Hepatocyte (in vitro differentiated cells): ENCODE data around the gene RTN4RL1. TPM values are rescaled to one million over a fixed set of nuclear protein-coding genes. Genes with fewer than 3 reads are reported as not detected.

Source experiments
- DNase-seq: peaks from one replicate; pipeline ENCODE4 v3.0.0-alpha.2; 2016; ENCODE audit warnings: low spot score
- H2AFZ ChIP-seq: fragments of 200-600 bp; sonication (generic); 2 replicates; pipeline ENCODE4 v1.6.0; 2016; ENCODE audit warnings: antibody characterized with exemption, mild to moderate bottlenecking
- H3K27ac ChIP-seq: fragments of 200-600 bp; sonication (generic); 2 replicates; pipeline ENCODE4 v1.5.1; 2016; ENCODE audit warnings: mild to moderate bottlenecking
- H3K27me3 ChIP-seq: fragments of 200-600 bp; sonication (generic); 2 replicates; pipeline ENCODE4 v1.6.1; 2016
- H3K36me3 ChIP-seq: fragments of 200-600 bp; sonication (generic); replicated peaks from 2 replicates; pipeline ENCODE4 v1.5.1; 2016; ENCODE audit warnings: low read depth; ENCODE audit not compliant: insufficient read depth
- H3K4me1 ChIP-seq: fragments of 200-600 bp; sonication (generic); 2 replicates; pipeline ENCODE4 v1.5.1; 2016; ENCODE audit warnings: mild to moderate bottlenecking, moderate library complexity; ENCODE audit not compliant: insufficient read depth
- H3K4me2 ChIP-seq: fragments of 200-600 bp; sonication (generic); 2 replicates; pipeline ENCODE4 v1.6.0; 2016
- H3K4me3 ChIP-seq: fragments of 200-600 bp; sonication (generic); 2 replicates; pipeline ENCODE4 v1.5.1; 2016; ENCODE audit warnings: mild to moderate bottlenecking
- H3K79me2 ChIP-seq: fragments of 200-600 bp; sonication (generic); 2 replicates; pipeline ENCODE4 v1.6.0; 2017; ENCODE audit warnings: mild to moderate bottlenecking
- H3K9me2 ChIP-seq: fragments of 200-600 bp; sonication (generic); replicated peaks from 2 replicates; pipeline ENCODE4 v1.6.0; 2017; ENCODE audit warnings: mild to moderate bottlenecking; ENCODE audit not compliant: insufficient read depth
- H3K9me3 ChIP-seq: fragments of 200-600 bp; sonication (generic); 2 replicates; pipeline ENCODE4 v1.5.1; 2016; ENCODE audit warnings: low read depth, mild to moderate bottlenecking
- H4K20me1 ChIP-seq: fragments of 200-600 bp; sonication (generic); 2 replicates; pipeline ENCODE4 v1.6.0; 2016; ENCODE audit warnings: mild to moderate bottlenecking; ENCODE audit not compliant: insufficient read depth, poor library complexity, severe bottlenecking
- CTCF ChIP-seq: fragments of 200-600 bp; sonication (generic); IDR thresholded peaks from 2 replicates; pipeline ENCODE4 v1.5.1; 2016; ENCODE audit warnings: antibody characterized with exemption, mild to moderate bottlenecking; ENCODE audit not compliant: poor library complexity
- EZH2 ChIP-seq: fragments of 200-600 bp; sonication (generic); IDR thresholded peaks from 2 replicates; pipeline ENCODE4 v1.6.1; 2016; ENCODE audit warnings: antibody characterized with exemption, mild to moderate bottlenecking, borderline replicate concordance
- EZH2phosphoT487 ChIP-seq: fragments of 200-600 bp; sonication (generic); IDR thresholded peaks from one replicate; pipeline ENCODE4 v1.6.1; 2018; ENCODE audit warnings: antibody characterized with exemption, mild to moderate bottlenecking, low read depth, moderate library complexity; ENCODE audit not compliant: unreplicated experiment, severe bottlenecking
- WGBS: methylation state at CpG from one replicate; pipeline ENCODE4 v1.1.6; 2016; ENCODE audit warnings: low lambda C conversion rate; ENCODE audit errors: missing lambda C conversion rate; 5-methylcytosine and 5-hydroxymethylcytosine counted together
- polyA plus RNA-seq: library from polyadenylated mRNA; unstranded; fragments of >200 nt; fragmentation: Nextera tagmentation; extraction: Ambion mirVana; gene quantifications from 2 replicates; pipeline ENCODE4 v1.2.1, GENCODE V29; 2016
- total RNA-seq: library from RNA; depleted of rRNA; stranded (reverse); fragments of >200 nt; gene quantifications from 2 replicates; pipeline ENCODE4 v1.2.3, GENCODE V29; 2014

The RTN4RL1 gene
- total and polyA plus RNA-seq, 2 experiments from 2014 or later: 0.53 to 1.4 TPM

- TF ChIP-seq EZH2: no peak
- no peaks in the 10 kb centered on the region for H3K9me2 ChIP-seq
- no peaks in the 10 kb centered on the region for H3K27me3 ChIP-seq
- peaks cover 20% of the 10 kb centered on the region for H3K4me1 ChIP-seq
- H3K4me2 ChIP-seq: no peak overlapping the region
- no peaks in the 10 kb centered on the region for H3K9me3 ChIP-seq
- no peak overlapping the region for H3K4me3 ChIP-seq
- WGBS: 94% methylated on average over 23 of the region's 28 CpGs
- no peak for DNase-seq
- no peaks in the 10 kb centered on the region for H3K79me2 ChIP-seq
- H3K36me3 ChIP-seq: no peaks in the 10 kb centered on the region
- H4K20me1 ChIP-seq: no peaks in the 10 kb centered on the region
- H3K27ac ChIP-seq: no peak overlapping the region
- no peak overlapping the region for H2AFZ ChIP-seq
These were observed 88.4 kb downstream of the RTN4RL1 start for GRCh38 chr17:1936766-1937165.

GRCh38 chr17:1934901-1935300, 90.2 kb downstream of the RTN4RL1 start:
- no peak overlapping the region for H2AFZ ChIP-seq
- DNase-seq: no peak
- WGBS: 85% methylated on average over 16 of the region's 17 CpGs

GRCh38 chr17:1933875-1934715, 91.0 kb downstream of the RTN4RL1 start:
- Histone ChIP-seq H3K4me3 (no peak overlapping the region), H4K20me1 (no peaks in the 10 kb centered on the region), H3K9me3 (no peaks in the 10 kb centered on the region), H2AFZ (no peak overlapping the region), H3K4me2 (no peak overlapping the region), H3K36me3 (no peaks in the 10 kb centered on the region), H3K27me3 (no peaks in the 10 kb centered on the region), H3K27ac (no peak overlapping the region), H3K79me2 (no peaks in the 10 kb centered on the region), H3K4me1 (peaks cover 12% of the 10 kb centered on the region), H3K9me2 (no peaks in the 10 kb centered on the region)
- DNase-seq: no peak
- WGBS: 91% methylated on average over 27 of the region's 27 CpGs
- TF ChIP-seq EZH2 (no peak), EZH2phosphoT487 (no peak), CTCF (no peak)

More at GRCh38 chr17:1934901-1935300, 90.2 kb downstream of the RTN4RL1 start:
- TF ChIP-seq CTCF (no peak), EZH2phosphoT487 (no peak), EZH2 (no peak)
- H3K4me3 ChIP-seq: no peak overlapping the region
- no peaks in the 10 kb centered on the region for H3K79me2 ChIP-seq
- H3K27ac ChIP-seq: no peak overlapping the region
- no peaks in the 10 kb centered on the region for H3K9me2 ChIP-seq
- H3K27me3 ChIP-seq: no peaks in the 10 kb centered on the region
- H3K4me2 ChIP-seq: no peak overlapping the region
- no peaks in the 10 kb centered on the region for H4K20me1 ChIP-seq
- H3K36me3 ChIP-seq: no peaks in the 10 kb centered on the region
- no peaks in the 10 kb centered on the region for H3K9me3 ChIP-seq
- peaks cover 11% of the 10 kb centered on the region for H3K4me1 ChIP-seq

- Histone ChIP-seq H3K4me2 (peak overlapping the region; percentile 47), H3K27me3 (no peaks in the 10 kb centered on the region), H3K4me1 (peaks cover 12% of the 10 kb centered on the region), H2AFZ (no peak overlapping the region), H3K9me2 (no peaks in the 10 kb centered on the region), H3K79me2 (no peaks in the 10 kb centered on the region), H4K20me1 (no peaks in the 10 kb centered on the region), H3K27ac (no peak overlapping the region), H3K9me3 (no peaks in the 10 kb centered on the region), H3K36me3 (no peaks in the 10 kb centered on the region), H3K4me3 (no peak overlapping the region)
- peak; percentile 74 for DNase-seq
- 25% methylated on average over 27 of the region's 27 CpGs for WGBS
- no peak for TF ChIP-seq EZH2phosphoT487
- no peak for TF ChIP-seq EZH2
- no peak for TF ChIP-seq CTCF
These were observed 93.1 kb downstream of the RTN4RL1 start for GRCh38 chr17:1931844-1932579.
